Measurements from ENCODE around the gene TMSB10.
"Not testable (repeated sequence)": the region's sequence is repeated elsewhere in the genome, so short reads cannot be mapped to it uniquely, and the experiment has no call there.

TMSB10 gene

DNA sequence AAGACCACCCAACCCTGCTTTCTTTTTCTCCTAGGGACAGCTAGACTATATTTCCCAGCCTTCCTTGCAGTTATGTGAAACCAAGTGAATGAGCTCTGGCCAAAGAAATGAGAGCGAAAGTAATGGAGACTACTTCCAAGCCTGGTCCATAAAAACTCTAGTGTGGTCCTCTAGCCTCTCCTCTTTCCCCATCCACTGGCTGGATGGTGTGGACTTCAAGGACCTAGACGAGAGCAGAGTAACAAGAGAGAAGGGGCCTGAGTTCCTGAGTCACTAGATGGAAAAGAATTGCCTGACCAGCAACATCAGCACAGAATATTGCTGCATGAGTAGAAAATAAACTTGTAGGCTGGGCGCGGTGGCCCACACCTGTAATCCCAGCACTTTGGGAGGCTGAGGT is 2.9 kb upstream of the TMSB10 start:
- peaks cover 10% of the 10 kb centered on the region for H3K4me1 ChIP-seq (ENCODE audit: insufficient read depth, low read length)
- H3K9ac ChIP-seq (ENCODE audit: low read depth, low read length), result no peak overlapping the region
- H3K9me3 ChIP-seq (ENCODE audit: control insufficient read depth, insufficient read depth, low read length), result no peaks in the 10 kb centered on the region
- no peaks in the 10 kb centered on the region; the same call in 1 of the 2 replicates for H3K36me3 ChIP-seq (ENCODE audit: insufficient read depth, low read length)

DNA sequence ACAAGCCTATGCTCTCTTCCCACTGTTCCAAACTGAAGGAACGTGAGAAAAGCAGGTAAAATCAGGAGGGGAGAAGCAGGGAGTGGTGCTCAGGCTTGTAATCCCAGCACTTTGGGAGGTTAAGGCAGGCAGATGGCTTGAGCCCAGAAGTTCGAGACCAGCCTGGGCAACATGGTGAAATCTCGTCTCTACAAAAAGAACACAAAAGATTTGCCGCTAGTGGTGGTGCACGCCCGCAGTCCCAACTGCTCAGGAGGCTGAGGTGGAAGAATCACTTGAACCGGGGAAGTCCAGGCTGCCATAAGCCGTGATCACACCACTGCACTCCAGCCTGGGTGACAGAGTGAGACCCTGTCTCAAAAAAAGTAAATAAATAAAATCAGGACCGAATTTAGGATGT is 1.3 kb upstream of the TMSB10 start:
- no peaks in the 10 kb centered on the region; the same call in none of the 2 replicates for H3K36me3 ChIP-seq (ENCODE audit: insufficient read depth, low read length)
- peak overlapping the region; percentile 37; the same call in 1 of the 2 replicates for H3K9ac ChIP-seq (ENCODE audit: low read depth, low read length)
- H3K9me3 ChIP-seq (ENCODE audit: control insufficient read depth, insufficient read depth, low read length), result no peaks in the 10 kb centered on the region
- peaks cover 10% of the 10 kb centered on the region for H3K4me1 ChIP-seq (ENCODE audit: insufficient read depth, low read length)

- H3K4me1 ChIP-seq (ENCODE audit: insufficient read depth, low read length), result peaks cover 10% of the 10 kb centered on the region
- no peaks in the 10 kb centered on the region for H3K9me3 ChIP-seq (ENCODE audit: control insufficient read depth, insufficient read depth, low read length)
- H3K9ac ChIP-seq (ENCODE audit: low read depth, low read length), result peak overlapping the region; percentile 88
- H3K36me3 ChIP-seq (ENCODE audit: insufficient read depth, low read length), result no peaks in the 10 kb centered on the region; the same call in none of the 2 replicates
Measured at GRCh38 chr2:84904717-84905174, 710 bp upstream of the TMSB10 start.

GRCh38 chr2:84906108-84906899 is 848 bp downstream of the TMSB10 start:
- H3K36me3 ChIP-seq (ENCODE audit: insufficient read depth, low read length), result no peaks in the 10 kb centered on the region; the same call in none of the 2 replicates
- peaks cover 10% of the 10 kb centered on the region for H3K4me1 ChIP-seq (ENCODE audit: insufficient read depth, low read length)
- peak overlapping the region; percentile 88 for H3K9ac ChIP-seq (ENCODE audit: low read depth, low read length)
- no peaks in the 10 kb centered on the region for H3K9me3 ChIP-seq (ENCODE audit: control insufficient read depth, insufficient read depth, low read length)

DNA sequence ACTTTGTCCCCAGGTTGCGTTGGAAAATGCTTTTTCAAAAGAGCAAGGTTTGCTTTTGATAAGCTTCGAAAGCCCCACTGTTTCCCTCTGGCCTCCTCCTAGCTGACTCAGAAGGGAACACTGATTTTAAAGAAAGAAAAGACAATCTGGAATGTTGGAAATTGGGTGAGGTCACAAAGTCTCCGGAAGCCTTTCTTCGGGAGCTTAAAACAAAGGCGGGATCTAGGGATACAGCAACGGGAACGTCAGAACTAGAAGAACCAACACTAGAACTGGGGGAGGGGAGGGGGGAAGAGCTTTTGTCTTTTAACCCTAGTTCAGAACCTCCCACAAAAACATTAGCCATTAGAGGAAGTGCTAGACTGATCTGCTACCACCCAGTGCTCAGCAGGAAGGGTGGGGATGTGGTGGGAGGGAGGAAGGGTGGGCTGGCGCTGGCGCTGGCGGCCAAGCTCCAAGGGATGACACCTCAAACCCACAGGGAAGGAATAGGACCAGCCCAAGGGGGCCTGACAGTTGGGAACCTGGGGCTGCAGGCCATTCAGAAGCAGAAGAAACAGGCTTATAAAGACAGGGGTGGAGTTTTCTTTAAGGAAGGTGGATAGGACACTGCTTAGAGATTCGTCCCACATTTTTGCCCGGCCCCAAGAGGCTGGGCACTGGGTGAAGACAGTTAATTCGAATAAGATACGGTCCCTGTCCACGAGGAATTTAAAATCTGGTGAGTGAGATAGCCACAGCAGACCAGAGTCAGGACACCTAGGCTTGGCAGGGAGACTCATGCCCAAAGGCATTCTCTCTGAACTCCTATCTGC is 1.7 kb downstream of the TMSB10 start:
- Histone ChIP-seq H3K4me1 (ENCODE audit: insufficient read depth, low read length) (peaks cover 10% of the 10 kb centered on the region), H3K9ac (ENCODE audit: low read depth, low read length) (peak overlapping the region; percentile 88), H3K9me3 (ENCODE audit: control insufficient read depth, insufficient read depth, low read length) (no peaks in the 10 kb centered on the region), H3K36me3 (ENCODE audit: insufficient read depth, low read length) (no peaks in the 10 kb centered on the region; the same call in none of the 2 replicates)

- Histone ChIP-seq H3K9ac (ENCODE audit: low read depth, low read length) (no peak overlapping the region), H3K9me3 (ENCODE audit: control insufficient read depth, insufficient read depth, low read length) (no peaks in the 10 kb centered on the region), H3K36me3 (ENCODE audit: insufficient read depth, low read length) (no peaks in the 10 kb centered on the region; the same call in none of the 2 replicates), H3K4me1 (ENCODE audit: insufficient read depth, low read length) (peaks cover 10% of the 10 kb centered on the region)
Measured at GRCh38 chr2:84908948-84909713, 3.7 kb downstream of the TMSB10 start.

DNA sequence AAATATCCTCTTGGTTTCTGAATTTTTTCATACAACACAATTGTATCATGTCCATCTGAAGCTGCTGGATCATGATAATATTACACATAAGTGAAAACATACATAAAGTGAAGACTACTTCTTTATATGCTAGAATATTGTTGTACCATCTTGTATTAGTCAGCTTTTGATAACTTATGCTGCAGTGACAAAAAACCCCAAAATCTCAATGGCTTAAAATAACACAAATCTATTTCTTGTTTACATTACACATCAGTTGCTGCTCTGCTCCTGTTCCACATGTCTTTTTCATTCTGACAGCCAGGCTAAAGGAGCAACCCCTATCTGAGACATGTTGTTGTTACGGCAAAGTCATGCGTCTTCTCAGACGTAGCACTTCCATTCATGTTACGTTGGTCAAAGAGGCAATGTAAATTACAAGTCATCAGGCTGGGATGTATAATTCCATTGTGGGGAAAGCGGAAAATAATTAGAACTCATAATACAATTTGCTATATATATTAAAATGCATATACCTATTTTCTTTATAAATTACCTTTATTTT is 5.8 kb downstream of the TMSB10 start:
- peaks cover 7% of the 10 kb centered on the region for H3K4me1 ChIP-seq (ENCODE audit: insufficient read depth, low read length)
- no peaks in the 10 kb centered on the region; the same call in none of the 2 replicates for H3K36me3 ChIP-seq (ENCODE audit: insufficient read depth, low read length)
- H3K9me3 ChIP-seq (ENCODE audit: control insufficient read depth, insufficient read depth, low read length), result no peaks in the 10 kb centered on the region
- no peak overlapping the region for H3K9ac ChIP-seq (ENCODE audit: low read depth, low read length)

GRCh38 chr2:84912984-84913383 is 7.5 kb downstream of the TMSB10 start:
- H3K9ac ChIP-seq (ENCODE audit: low read depth, low read length), result no peak overlapping the region
- 0 out of 2 replicates have a peak, but pooled peaks cover 3% of the 10 kb centered on the region for H3K4me1 ChIP-seq (ENCODE audit: insufficient read depth, low read length)

DNA sequence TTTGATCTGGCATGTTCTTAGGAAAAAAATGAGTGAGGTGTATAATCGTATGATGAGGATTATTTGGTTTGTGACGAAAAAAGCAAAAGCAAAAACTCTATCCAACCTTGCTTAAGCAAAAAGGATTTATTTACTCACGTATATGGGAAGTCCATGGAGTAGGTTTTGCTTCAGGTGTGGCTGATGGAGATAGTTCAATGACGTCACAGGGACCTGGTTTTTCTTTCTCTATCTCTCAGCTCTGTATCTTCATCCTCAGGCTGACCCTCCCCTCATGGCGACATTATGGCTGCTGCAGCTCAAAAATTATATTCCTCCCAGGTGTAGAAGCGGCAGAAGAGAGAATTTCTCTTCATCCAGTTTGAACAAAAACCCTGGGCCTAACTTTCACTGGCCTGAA is 8.9 kb downstream of the TMSB10 start:
- H3K36me3 ChIP-seq (ENCODE audit: insufficient read depth, low read length), result no peaks in the 10 kb centered on the region
- no peak overlapping the region for H3K9ac ChIP-seq (ENCODE audit: low read depth, low read length)
- H3K4me1 ChIP-seq (ENCODE audit: insufficient read depth, low read length), result peaks cover under 1% of the 10 kb centered on the region; the same call in 1 of the 2 replicates
- no peaks in the 10 kb centered on the region for H3K9me3 ChIP-seq (ENCODE audit: control insufficient read depth, insufficient read depth, low read length)

More at GRCh38 chr2:84912984-84913383, 7.5 kb downstream of the TMSB10 start:
- Histone ChIP-seq H3K36me3 (ENCODE audit: insufficient read depth, low read length) (no peaks in the 10 kb centered on the region; the same call in 1 of the 2 replicates), H3K9me3 (ENCODE audit: control insufficient read depth, insufficient read depth, low read length) (no peaks in the 10 kb centered on the region)

- H3K9ac ChIP-seq (ENCODE audit: low read depth, low read length); H3K9me3 ChIP-seq (ENCODE audit: control insufficient read depth, insufficient read depth, low read length); H3K36me3 ChIP-seq (ENCODE audit: insufficient read depth, low read length): not testable (repeated sequence)
- H3K4me1 ChIP-seq (ENCODE audit: insufficient read depth, low read length), result peaks cover 12% of the 10 kb centered on the region; the same call in 1 of the 2 replicates
Measured at GRCh38 chr2:84915675-84916074, 10.2 kb downstream of the TMSB10 start.

- H3K9me3 ChIP-seq (ENCODE audit: control insufficient read depth, insufficient read depth, low read length); H3K36me3 ChIP-seq (ENCODE audit: insufficient read depth, low read length); H3K9ac ChIP-seq (ENCODE audit: low read depth, low read length): not testable (repeated sequence)
- peaks cover 12% of the 10 kb centered on the region; the same call in 1 of the 2 replicates for H3K4me1 ChIP-seq (ENCODE audit: insufficient read depth, low read length)
Measured at GRCh38 chr2:84917821-84918220, 12.4 kb downstream of the TMSB10 start.

GRCh38 chr2:84918430-84918829 is 13.0 kb downstream of the TMSB10 start:
- H3K4me1 ChIP-seq (ENCODE audit: insufficient read depth, low read length), result peaks cover 12% of the 10 kb centered on the region; the same call in 1 of the 2 replicates
- H3K9me3 ChIP-seq (ENCODE audit: control insufficient read depth, insufficient read depth, low read length), result no peaks in the 10 kb centered on the region
- no peak overlapping the region for H3K9ac ChIP-seq (ENCODE audit: low read depth, low read length)
- H3K36me3 ChIP-seq (ENCODE audit: insufficient read depth, low read length), result no peaks in the 10 kb centered on the region

- Histone ChIP-seq H3K36me3 (ENCODE audit: insufficient read depth, low read length) (no peaks in the 10 kb centered on the region), H3K9ac (ENCODE audit: low read depth, low read length) (no peak overlapping the region), H3K9me3 (ENCODE audit: control insufficient read depth, insufficient read depth, low read length) (no peaks in the 10 kb centered on the region), H3K4me1 (ENCODE audit: insufficient read depth, low read length) (peaks cover 13% of the 10 kb centered on the region; the same call in 1 of the 2 replicates)
Measured at GRCh38 chr2:84919885-84920580, 14.6 kb downstream of the TMSB10 start.

Measured in ES-I3 (cell line).